Osteoblast (primary cell): ENCODE measurements around the gene RNPEPL1. TPM values are rescaled to one million over a fixed set of nuclear protein-coding genes. Genes with fewer than 3 reads are reported as not detected.
"Not testable (repeated sequence)": the region's sequence is repeated elsewhere in the genome, so short reads cannot be mapped to it uniquely, and the experiment has no call there.

Source experiments
- DNase-seq: peaks from one replicate; pipeline ENCODE4 v3.0.0; 2011; ENCODE audit warnings: low spot score, mixed read lengths; ENCODE audit not compliant: insufficient read length; ENCODE audit errors: missing footprints
- H2AFZ ChIP-seq: 2 replicates; pipeline ENCODE4 v1.6.0; 2011; ENCODE audit warnings: mild to moderate bottlenecking, low read length
- H3K27ac ChIP-seq: 2 replicates; pipeline ENCODE4 v1.5.1; 2011; ENCODE audit warnings: mild to moderate bottlenecking, low read depth, low read length, moderate library complexity
- H3K27me3 ChIP-seq: 2 replicates; pipeline ENCODE4 v1.6.0; 2012; ENCODE audit warnings: mild to moderate bottlenecking, control low read depth, inconsistent platforms, low read length, moderate library complexity; ENCODE audit not compliant: insufficient read depth
- H3K36me3 ChIP-seq: 2 replicates; pipeline ENCODE4 v1.5.1; 2011; ENCODE audit warnings: mild to moderate bottlenecking, low read length, control low read depth, moderate library complexity; ENCODE audit not compliant: insufficient read depth
- H3K4me1 ChIP-seq: 2 replicates; pipeline ENCODE4 v1.5.1; 2011; ENCODE audit warnings: mild to moderate bottlenecking, low read length, control low read depth, moderate library complexity; ENCODE audit not compliant: insufficient read depth
- H3K4me2 ChIP-seq: 2 replicates; pipeline ENCODE4 v1.6.0; 2011; ENCODE audit warnings: mild to moderate bottlenecking, low read length; ENCODE audit not compliant: insufficient read depth
- H3K4me3 ChIP-seq: fragments of 200-600 bp; sonication (generic); 3 replicates; pipeline ENCODE4 v1.5.1; 2012; ENCODE audit warnings: mild to moderate bottlenecking, low read length, inconsistent platforms; ENCODE audit not compliant: insufficient read depth
- H3K79me2 ChIP-seq: 2 replicates; pipeline ENCODE4 v1.6.0; 2012; ENCODE audit warnings: mild to moderate bottlenecking, low read length, control low read depth, inconsistent platforms; ENCODE audit not compliant: insufficient read depth
- H3K9me3 ChIP-seq: 2 replicates; pipeline ENCODE4 v1.5.1; 2011; ENCODE audit warnings: low read depth, low read length, control low read depth
- H4K20me1 ChIP-seq: 2 replicates; pipeline ENCODE4 v1.6.0; 2012; ENCODE audit warnings: mild to moderate bottlenecking, low read length, control low read depth; ENCODE audit not compliant: insufficient read depth
- total RNA-seq: library from RNA; depleted of rRNA; stranded (reverse); fragments of >200 nt; gene quantifications from 2 replicates; pipeline ENCODE4 v1.2.3, GENCODE V29; 2012
- TF ChIP-seq, protein P1 (sequence below): IDR thresholded peaks from 2 replicates; pipeline ENCODE4 v1.5.1; 2011; ENCODE audit warnings: mild to moderate bottlenecking, low read depth, low read length, moderate library complexity; ENCODE audit errors: extremely low read depth

RNPEPL1 gene
- total RNA-seq, 1 donor, result 13.0 TPM

DNA sequence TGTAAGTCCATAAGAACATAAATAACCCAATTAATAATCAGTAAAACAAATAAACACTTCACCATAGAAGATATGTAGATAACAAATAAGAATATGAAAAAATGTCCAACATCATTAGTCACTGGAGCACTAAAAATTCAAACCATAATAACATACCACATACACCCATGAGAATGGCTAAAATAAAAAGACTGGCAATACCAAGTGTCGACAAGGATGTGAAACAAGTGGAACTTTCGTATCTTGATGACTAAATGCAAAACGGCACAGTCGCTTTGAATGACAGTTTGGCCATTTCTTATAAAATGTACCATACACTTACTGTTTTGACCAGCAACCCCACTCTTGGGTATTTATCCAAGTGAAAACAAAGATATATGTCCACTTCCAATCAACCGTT is 37.2 kb upstream of the RNPEPL1 start:
- TF ChIP-seq, protein P1, sequence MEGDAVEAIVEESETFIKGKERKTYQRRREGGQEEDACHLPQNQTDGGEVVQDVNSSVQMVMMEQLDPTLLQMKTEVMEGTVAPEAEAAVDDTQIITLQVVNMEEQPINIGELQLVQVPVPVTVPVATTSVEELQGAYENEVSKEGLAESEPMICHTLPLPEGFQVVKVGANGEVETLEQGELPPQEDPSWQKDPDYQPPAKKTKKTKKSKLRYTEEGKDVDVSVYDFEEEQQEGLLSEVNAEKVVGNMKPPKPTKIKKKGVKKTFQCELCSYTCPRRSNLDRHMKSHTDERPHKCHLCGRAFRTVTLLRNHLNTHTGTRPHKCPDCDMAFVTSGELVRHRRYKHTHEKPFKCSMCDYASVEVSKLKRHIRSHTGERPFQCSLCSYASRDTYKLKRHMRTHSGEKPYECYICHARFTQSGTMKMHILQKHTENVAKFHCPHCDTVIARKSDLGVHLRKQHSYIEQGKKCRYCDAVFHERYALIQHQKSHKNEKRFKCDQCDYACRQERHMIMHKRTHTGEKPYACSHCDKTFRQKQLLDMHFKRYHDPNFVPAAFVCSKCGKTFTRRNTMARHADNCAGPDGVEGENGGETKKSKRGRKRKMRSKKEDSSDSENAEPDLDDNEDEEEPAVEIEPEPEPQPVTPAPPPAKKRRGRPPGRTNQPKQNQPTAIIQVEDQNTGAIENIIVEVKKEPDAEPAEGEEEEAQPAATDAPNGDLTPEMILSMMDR, result no peak
- DNase-seq, result no peak
- H3K79me2 ChIP-seq, result no peaks in the 10 kb centered on the region
- H3K27ac ChIP-seq, result no peak overlapping the region
- no peak overlapping the region for H3K4me3 ChIP-seq
- no peaks in the 10 kb centered on the region for H3K4me1 ChIP-seq
- H3K27me3 ChIP-seq, result no peaks in the 10 kb centered on the region
- no peak overlapping the region for H3K4me2 ChIP-seq
- H3K36me3 ChIP-seq, result peaks cover 4% of the 10 kb centered on the region
- H3K9me3 ChIP-seq, result peaks cover 2% of the 10 kb centered on the region
- no peaks in the 10 kb centered on the region for H4K20me1 ChIP-seq
- H2AFZ ChIP-seq, result no peak overlapping the region

DNA sequence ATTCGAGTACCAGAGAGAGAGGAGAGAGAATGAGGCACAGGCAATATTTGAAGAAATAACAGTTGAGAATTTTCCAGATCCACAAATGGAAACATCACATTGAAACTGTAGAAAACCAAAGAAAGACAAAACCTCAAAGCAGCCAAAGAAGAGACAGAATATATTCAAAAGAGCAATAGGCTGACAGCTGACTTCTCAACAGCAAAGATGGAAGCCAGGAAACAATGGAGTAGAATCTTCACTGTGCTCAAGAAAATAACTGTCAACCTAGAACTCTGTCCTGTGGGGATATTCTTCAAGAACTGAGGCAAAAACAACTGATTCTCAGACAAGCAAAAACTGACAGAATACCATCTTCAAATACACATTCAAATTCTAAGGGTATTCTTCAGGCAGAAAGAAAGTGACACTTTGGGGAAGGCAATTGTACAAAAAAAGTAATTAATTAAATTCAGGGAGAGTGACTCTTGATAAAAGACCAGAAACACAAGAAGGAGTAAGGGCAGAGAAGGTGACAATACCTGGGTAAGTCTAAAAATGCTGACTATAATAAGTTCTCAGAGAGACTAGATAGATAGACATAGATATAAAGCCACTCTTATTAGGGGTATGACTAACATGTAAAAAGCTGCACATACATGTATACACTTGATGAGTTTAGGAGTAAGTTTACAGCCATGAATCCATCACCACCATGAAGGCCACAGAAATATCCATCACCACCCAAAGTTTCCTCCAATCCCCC is 36.1 kb upstream of the RNPEPL1 start:
- peaks cover 4% of the 10 kb centered on the region for H3K36me3 ChIP-seq
- H3K4me1 ChIP-seq, result no peaks in the 10 kb centered on the region
- H3K27ac ChIP-seq, result no peak overlapping the region
- H4K20me1 ChIP-seq, result no peaks in the 10 kb centered on the region
- no peak overlapping the region for H2AFZ ChIP-seq
- no peaks in the 10 kb centered on the region for H3K79me2 ChIP-seq
- no peak overlapping the region for H3K4me2 ChIP-seq
- peaks cover 2% of the 10 kb centered on the region for H3K9me3 ChIP-seq
- TF ChIP-seq, protein P1, result no peak
- no peak for DNase-seq
- no peak overlapping the region for H3K4me3 ChIP-seq
- no peaks in the 10 kb centered on the region for H3K27me3 ChIP-seq

DNA sequence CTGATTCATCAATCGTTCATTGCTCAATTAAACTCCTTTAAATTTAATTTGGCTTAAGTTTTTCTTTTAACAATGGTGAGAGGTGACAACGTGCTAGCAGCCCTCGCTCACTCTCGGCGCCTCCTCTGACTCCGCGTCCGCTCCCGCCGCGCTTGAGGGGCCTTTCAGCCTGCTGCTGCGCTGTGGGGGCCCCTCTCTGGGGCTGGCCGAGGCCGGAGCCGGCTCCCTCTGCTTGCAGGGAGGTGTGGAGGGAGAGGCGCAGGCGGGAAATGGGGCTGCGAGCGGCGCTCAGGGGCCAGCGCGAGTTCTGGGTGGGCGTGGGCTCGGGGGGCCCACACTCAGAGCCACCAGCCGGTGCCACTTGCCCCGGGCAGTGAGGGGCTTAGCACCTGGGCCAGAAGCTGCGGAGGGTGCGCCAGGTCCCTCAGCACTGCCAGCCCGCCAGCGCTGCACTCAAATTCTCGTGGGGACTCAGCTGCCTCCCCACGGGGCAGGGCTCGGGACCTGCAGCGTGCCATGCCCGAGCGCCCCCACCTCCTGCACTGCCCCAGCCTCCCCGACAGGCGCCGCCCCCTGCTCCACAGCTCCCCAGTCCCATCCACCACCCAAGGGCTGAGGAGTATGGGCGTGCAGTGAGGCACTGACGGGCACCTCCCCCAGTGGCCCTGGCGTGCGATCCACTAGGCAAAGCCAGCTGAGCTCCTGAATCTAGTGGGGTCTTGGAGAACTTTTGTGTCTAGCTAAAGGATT is 30.1 kb upstream of the RNPEPL1 start:
- H2AFZ ChIP-seq, result no peak overlapping the region
- H3K4me2 ChIP-seq, result no peak overlapping the region
- no peaks in the 10 kb centered on the region for H3K9me3 ChIP-seq
- H3K4me3 ChIP-seq, result no peak overlapping the region
- TF ChIP-seq, protein P1, result no peak
- H3K27ac ChIP-seq, result no peak overlapping the region
- no peaks in the 10 kb centered on the region for H3K4me1 ChIP-seq
- no peaks in the 10 kb centered on the region for H4K20me1 ChIP-seq
- peaks cover 14% of the 10 kb centered on the region for H3K36me3 ChIP-seq
- H3K27me3 ChIP-seq, result no peaks in the 10 kb centered on the region
- DNase-seq, result peak; percentile 30
- no peaks in the 10 kb centered on the region for H3K79me2 ChIP-seq

DNA sequence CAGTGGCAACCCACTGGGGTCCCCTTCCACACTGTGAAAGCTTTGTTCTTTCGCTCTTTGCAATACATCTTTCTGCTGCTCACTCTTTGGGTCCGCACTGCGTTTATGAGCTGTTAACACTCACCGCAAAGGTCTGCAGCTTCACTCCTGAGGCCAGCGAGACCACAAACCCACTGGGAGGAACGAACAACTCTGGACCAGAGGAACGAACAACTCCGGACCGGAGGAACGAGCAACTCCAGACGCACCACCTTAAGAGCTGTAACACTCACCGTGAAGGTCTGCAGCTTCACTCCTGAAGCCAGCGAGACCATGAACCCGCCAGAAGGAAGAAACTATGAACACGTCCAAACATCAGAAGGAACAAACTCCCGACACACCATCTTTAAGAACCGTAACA is 29.2 kb upstream of the RNPEPL1 start:
- H3K27ac ChIP-seq, DNase-seq, H3K27me3 ChIP-seq, H3K9me3 ChIP-seq, H3K79me2 ChIP-seq, H2AFZ ChIP-seq, H3K4me1 ChIP-seq, H3K4me2 ChIP-seq, H3K4me3 ChIP-seq, H4K20me1 ChIP-seq: not testable (repeated sequence)
- H3K36me3 ChIP-seq, result peaks cover 14% of the 10 kb centered on the region
